K562 (cell line): ENCODE measurements around the gene PSG6.
"Not testable (repeated sequence)": the region's sequence is repeated elsewhere in the genome, so short reads cannot be mapped to it uniquely, and the experiment has no call there.

Source experiments
- CBX1 ChIP-seq: sonication (generic); IDR thresholded peaks from 2 replicates; pipeline ENCODE4 v1.6.1; 2016; ENCODE audit warnings: antibody characterized with exemption, low read depth, mild to moderate bottlenecking
- EP300 ChIP-seq: IDR thresholded peaks from 2 replicates; pipeline ENCODE4 v1.6.1; 2012; ENCODE audit warnings: low read length, improper control_type of control experiment
- FOXA1 ChIP-seq: fragments of 450-650 bp; IDR thresholded peaks from 2 replicates; pipeline ENCODE4 v1.6.1; 2016; ENCODE audit warnings: mild to moderate bottlenecking, borderline replicate concordance

DNA sequence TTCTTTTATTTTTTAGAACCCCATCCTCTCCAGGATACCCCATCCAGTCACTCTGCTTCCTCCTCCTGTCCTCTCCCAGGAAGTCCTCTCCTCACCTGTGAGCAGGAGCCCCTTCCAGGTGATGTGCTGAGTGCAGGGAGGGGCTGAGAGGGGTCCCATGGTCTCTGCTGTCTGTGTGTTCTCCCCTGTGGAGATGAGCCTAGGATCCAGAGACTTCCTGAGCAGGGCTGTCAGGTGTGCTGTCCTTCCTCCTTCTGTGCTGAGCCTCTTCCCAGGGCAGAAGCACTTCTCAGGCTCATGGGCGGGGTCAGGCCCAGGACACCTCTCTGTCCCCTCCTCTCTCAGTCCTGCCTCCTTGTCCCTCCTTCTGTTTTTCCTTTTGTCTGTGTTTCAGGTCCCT is at the start of gene PSG6:
- not testable (repeated sequence) for TF ChIP-seq EP300, FOXA1, CBX1
